K562 (cell line): ENCODE measurements around the gene CLCN2. TPM values are rescaled to one million over a fixed set of nuclear protein-coding genes. Genes with fewer than 3 reads are reported as not detected.

ENCODE experiments used
- ATAC-seq: fragments of 200-7000 bp; cut with Tn5 transposase; 3 replicates; pipeline ENCODE4 v1.9.1; 2020; ENCODE audit warnings: moderate library complexity
- BruUV-seq: library from RNA; stranded (reverse); fragments of 400-500 nt; replicated peaks from 2 replicates; lab custom pipeline; 2021; lab: Mats Ljungman, UMichigan
- CTCF ChIA-PET: fragments of 300-600 bp; formaldehyde crosslinking; extraction: SDS; loops from one replicate; lab custom pipeline; 2021; ENCODE audit warnings: low intra/inter-chr PET ratio; lab: Yijun Ruan, JAX
- POLR2A ChIA-PET: fragments of 300-600, 350-650 bp; sonication (Branson Sonifier 250); formaldehyde crosslinking; extraction: SDS; loops from one replicate; lab custom pipeline; 2021; ENCODE audit warnings: antibody characterized with exemption, inconsistent platforms; lab: Yijun Ruan, JAX
- DNase-seq, 4 experiments: peaks; one replicate each; pipeline versions ENCODE4 v3.0.0 to v3.0.0-alpha.2; 2011 to 2018; ENCODE audit warnings: low spot score in 3 of 4, mixed read lengths in 3 of 4; ENCODE audit errors: extremely low read depth in 1 of 4
- FAIRE-seq: peaks from 2 replicates; lab custom pipeline; 2011; peaks lifted over from hg19 to GRCh38; lab: Jason Lieb, UNC
- H2AFZ ChIP-seq: 2 replicates; pipeline ENCODE4 v1.6.0; 2011; ENCODE audit warnings: low read depth, low read length, control low read depth, inconsistent platforms
- H3K27ac ChIP-seq: fragments of 200-600 bp; 3 replicates; pipeline ENCODE4 v1.8.0; 2011; ENCODE audit warnings: low read depth, mild to moderate bottlenecking, control low read depth, inconsistent platforms, low read length, moderate library complexity, mixed read lengths; ENCODE audit errors: extremely low read depth
- H3K27me3 ChIP-seq, 2 experiments: fragments of 300-600 bp in 1 of 2; 2 replicates in 1 of 2; 3 replicates in 1 of 2; pipeline versions ENCODE4 v1.6.0 to v1.8.0; 2011; ENCODE audit warnings: inconsistent platforms in 2 of 2, low read length in 2 of 2, mild to moderate bottlenecking in 1 of 2, mixed read lengths in 1 of 2, moderate library complexity in 1 of 2; ENCODE audit not compliant: control insufficient read depth in 2 of 2, insufficient read depth in 2 of 2
- H3K36me3 ChIP-seq: fragments of 300-600 bp; 3 replicates; pipeline ENCODE4 v1.8.0; 2011; ENCODE audit warnings: mild to moderate bottlenecking, low read length, inconsistent platforms; ENCODE audit not compliant: control insufficient read depth, insufficient read depth
- H3K4me1 ChIP-seq, 2 experiments: fragments of 200-600 bp in 1 of 2; replicated peaks in 1 of 2; 2 replicates in 1 of 2; 3 replicates in 1 of 2; pipeline versions ENCODE4 v1.5.1 to v1.8.0; 2011; ENCODE audit warnings: inconsistent platforms in 2 of 2, low read length in 2 of 2, mild to moderate bottlenecking in 1 of 2, mixed read lengths in 1 of 2, moderate library complexity in 1 of 2; ENCODE audit not compliant: control insufficient read depth in 2 of 2, insufficient read depth in 2 of 2
- H3K4me2 ChIP-seq: 2 replicates; pipeline ENCODE4 v1.6.1; 2011; ENCODE audit warnings: low read length, control low read depth, inconsistent platforms, mixed read lengths; ENCODE audit not compliant: insufficient read depth
- H3K4me3 ChIP-seq: fragments of 200-600 bp; sonication (generic), shearing (Covaris generic); 2 replicates; pipeline ENCODE4 v1.5.1; 2016; ENCODE audit warnings: control low read depth, inconsistent platforms
- H3K79me2 ChIP-seq: fragments of 200-600 bp; 3 replicates; pipeline ENCODE4 v1.8.0; 2011; ENCODE audit warnings: low read length, inconsistent platforms; ENCODE audit not compliant: control insufficient read depth, insufficient read depth
- H3K9ac ChIP-seq, 2 experiments: 2 replicates each; pipeline versions ENCODE4 v1.6.0 to v1.6.1; 2011; ENCODE audit warnings: low read depth in 2 of 2, low read length in 2 of 2, control low read depth in 1 of 2, inconsistent platforms in 1 of 2, mild to moderate bottlenecking in 1 of 2, mixed read lengths in 1 of 2; ENCODE audit not compliant: insufficient read depth in 1 of 2
- H3K9me1 ChIP-seq: one replicate; pipeline ENCODE4 v1.6.0; 2011; ENCODE audit warnings: inconsistent platforms, mild to moderate bottlenecking, low read length, moderate library complexity; ENCODE audit not compliant: control insufficient read depth, insufficient read depth
- H3K9me3 ChIP-seq: replicated peaks from 2 replicates; pipeline ENCODE4 v1.5.1; 2011; ENCODE audit warnings: low read depth, low read length, inconsistent platforms; ENCODE audit not compliant: control insufficient read depth, insufficient read depth
- H4K20me1 ChIP-seq: replicated peaks from 2 replicates; pipeline ENCODE4 v1.6.1; 2011; ENCODE audit warnings: low read length, inconsistent platforms, mixed read lengths; ENCODE audit not compliant: control insufficient read depth, insufficient read depth
- ADNP ChIP-seq: fragments of 200-800 bp; sonication (Bioruptor generic); IDR thresholded peaks from 2 replicates; pipeline ENCODE4 v1.6.1; 2016; ENCODE audit warnings: missing genetic modification characterization, missing compliant biosample characterization
- BRCA1 ChIP-seq, 2 experiments: fragments of 450-650 bp in 1 of 2; sonication (generic) in 1 of 2; formaldehyde crosslinking in 1 of 2; IDR thresholded peaks; 2 replicates each; pipeline versions ENCODE4 v1.5.0 to v1.6.1; 2017 to 2020; ENCODE audit warnings: mild to moderate bottlenecking in 1 of 2, missing genetic modification reagents in 1 of 2
- BRD4 ChIP-seq: fragments of 200-600 bp; sonication (generic); IDR thresholded peaks from 2 replicates; pipeline ENCODE4 v1.6.1; 2017; ENCODE audit warnings: inconsistent platforms
- CBX2 ChIP-seq: fragments of 200-600 bp; sonication (generic); IDR thresholded peaks from one replicate; pipeline ENCODE4 v1.6.1; 2012; ENCODE audit warnings: mild to moderate bottlenecking, low read length, inconsistent platforms; ENCODE audit not compliant: insufficient read depth, poor library complexity, severe bottlenecking
- E2F3 ChIP-seq: fragments of 250-450 bp; sonication (Bioruptor Pico); IDR thresholded peaks from 2 replicates; pipeline ENCODE4 v1.4.0; 2020; ENCODE audit warnings: mild to moderate bottlenecking
- EWSR1 ChIP-seq: fragments of 450-650 bp; IDR thresholded peaks from 2 replicates; pipeline ENCODE4 v1.6.1; 2018; ENCODE audit warnings: borderline replicate concordance, mild to moderate bottlenecking, low read depth, moderate library complexity; ENCODE audit not compliant: partially characterized antibody
- FOXA3 ChIP-seq, 2 experiments: fragments of 450-650 bp in 1 of 2; sonication (generic) in 1 of 2; formaldehyde crosslinking; IDR thresholded peaks in 1 of 2; conservative IDR thresholded peaks in 1 of 2; 2 replicates each; pipeline versions ENCODE4 v1.4.0 to v1.8.0; 2020 to 2022; ENCODE audit warnings: mild to moderate bottlenecking in 2 of 2, missing genetic modification reagents in 1 of 2
- LARP7 ChIP-seq: fragments of 450-650 bp; IDR thresholded peaks from 2 replicates; pipeline ENCODE4 v1.6.1; 2016
- MED1 ChIP-seq: sonication (generic); formaldehyde crosslinking; IDR thresholded peaks from 2 replicates; pipeline ENCODE4 v1.8.1; 2023; ENCODE audit warnings: missing genetic modification reagents, borderline replicate concordance
- RB1 ChIP-seq: fragments of 450-650 bp; IDR thresholded peaks from 2 replicates; pipeline ENCODE4 v1.6.1; 2017; ENCODE audit warnings: low read depth, mild to moderate bottlenecking
- RBBP5 ChIP-seq: fragments of 200-600 bp; sonication (generic); IDR thresholded peaks from 2 replicates; pipeline ENCODE4 v1.6.1; 2012; ENCODE audit warnings: borderline replicate concordance, mild to moderate bottlenecking, low read length, control low read depth, inconsistent platforms; ENCODE audit not compliant: insufficient read depth, poor library complexity, severe bottlenecking
- RBM14 ChIP-seq: fragments of 200-400 bp; formaldehyde crosslinking; IDR thresholded peaks from 2 replicates; pipeline ENCODE4 v1.6.1; 2018; ENCODE audit warnings: low read depth, mild to moderate bottlenecking, low read length, moderate library complexity, borderline replicate concordance; ENCODE audit not compliant: insufficient read depth
- RBM25 ChIP-seq: fragments of 200-400 bp; formaldehyde crosslinking; IDR thresholded peaks from 2 replicates; pipeline ENCODE4 v1.6.1; 2018; ENCODE audit warnings: low read length, low read depth, moderate library complexity; ENCODE audit not compliant: severe bottlenecking
- XRCC4 ChIP-seq: IDR thresholded peaks from one replicate; pipeline ENCODE4 v1.6.1; 2011; ENCODE audit not compliant: insufficient read depth, insufficient read length; ENCODE audit errors: extremely low read depth
- ZNF224 ChIP-seq: sonication (generic); formaldehyde crosslinking; IDR thresholded peaks from 2 replicates; pipeline ENCODE4 v1.8.0; 2022; ENCODE audit warnings: mild to moderate bottlenecking, missing genetic modification reagents
- ZNF354B ChIP-seq: fragments of 250-450 bp; sonication (Bioruptor Pico); IDR thresholded peaks from 2 replicates; pipeline ENCODE4 v1.4.0; 2020
- ZNF589 ChIP-seq: fragments of 200-800 bp; sonication (Bioruptor generic); IDR thresholded peaks from 2 replicates; pipeline ENCODE4 v1.6.1; 2016; ENCODE audit warnings: low read depth, missing genetic modification characterization, missing compliant biosample characterization
- ZNF644 ChIP-seq: fragments of 200-800 bp; sonication (Bioruptor generic); IDR thresholded peaks from 2 replicates; pipeline ENCODE4 v1.6.1; 2016; ENCODE audit warnings: low read depth, missing genetic modification characterization, missing compliant biosample characterization
- WGBS: fragments of 100-300 bp; shearing (Covaris generic); methylation state at CpG from one replicate; pipeline ENCODE4 v1.1.6; 2016; ENCODE audit warnings: low coverage, mixed read lengths; ENCODE audit not compliant: insufficient coverage; ENCODE audit errors: missing lambda C conversion rate; 5-methylcytosine and 5-hydroxymethylcytosine counted together
- in situ Hi-C: fragments of 300-500 bp; cut with MboI; formaldehyde crosslinking; loops from 4 replicates; pipeline ENCODE4 v1.15.0; 2018; ENCODE audit warnings: inconsistent platforms, mixed read lengths
- intact Hi-C: fragments of 100-400 bp; cut with micrococcal nuclease; formaldehyde crosslinking; loops from 2 replicates; pipeline ENCODE4 v1.14.2; 2022
- polyA plus RNA-seq, 8 experiments: library from polyadenylated mRNA; depleted of rRNA in 4 of 8; stranded (reverse) in 5 of 8; unstranded in 3 of 8; fragments of >200 nt; fragmentation: Nextera tagmentation in 2 of 8; fragmentation: Illumina TruSeq in 1 of 8; extraction: Ambion mirVana in 2 of 8; extraction: Trizol in 1 of 8; gene quantifications; 2 replicates each; pipeline versions ENCODE4 v1.2.1 to v1.2.3, GENCODE V29; 2011 to 2014; ENCODE audit warnings: inconsistent platforms in 1 of 8, missing spikeins in 1 of 8
- total RNA-seq, 7 experiments: library from RNA; depleted of rRNA in 6 of 7; stranded (reverse); fragments of >200 nt in 6 of 7; fragmentation: Illumina TruSeq in 2 of 7; extraction: Trizol in 2 of 7; gene quantifications; 2 replicates each; pipeline versions ENCODE4 v1.2.1 to v1.2.3, GENCODE V29; 2011 to 2021; ENCODE audit warnings: low replicate concordance in 1 of 7
- TF ChIP-seq, protein P1 (sequence below), 2 experiments: fragments of 200-800 bp in 1 of 2; sonication (Bioruptor generic) in 1 of 2; sonication (generic) in 1 of 2; formaldehyde crosslinking in 1 of 2; IDR thresholded peaks in 1 of 2; conservative IDR thresholded peaks in 1 of 2; 2 replicates each; pipeline versions ENCODE4 v1.5.0 to v1.6.1; 2016 to 2020; ENCODE audit warnings: missing compliant biosample characterization in 1 of 2, missing genetic modification characterization in 1 of 2, missing genetic modification reagents in 1 of 2
- TF ChIP-seq, protein P2 (sequence below): fragments of 450-650 bp; formaldehyde crosslinking; IDR thresholded peaks from 2 replicates; pipeline ENCODE4 v1.4.0; 2020; ENCODE audit warnings: mild to moderate bottlenecking, moderate library complexity

Gene CLCN2
- total and polyA plus RNA-seq, 9 of the 15 experiments (the other 6 are each of a cell fraction or from before 2014, with no cell fraction given) = 0.10 to 14.0 (median 6.9) TPM

DNA sequence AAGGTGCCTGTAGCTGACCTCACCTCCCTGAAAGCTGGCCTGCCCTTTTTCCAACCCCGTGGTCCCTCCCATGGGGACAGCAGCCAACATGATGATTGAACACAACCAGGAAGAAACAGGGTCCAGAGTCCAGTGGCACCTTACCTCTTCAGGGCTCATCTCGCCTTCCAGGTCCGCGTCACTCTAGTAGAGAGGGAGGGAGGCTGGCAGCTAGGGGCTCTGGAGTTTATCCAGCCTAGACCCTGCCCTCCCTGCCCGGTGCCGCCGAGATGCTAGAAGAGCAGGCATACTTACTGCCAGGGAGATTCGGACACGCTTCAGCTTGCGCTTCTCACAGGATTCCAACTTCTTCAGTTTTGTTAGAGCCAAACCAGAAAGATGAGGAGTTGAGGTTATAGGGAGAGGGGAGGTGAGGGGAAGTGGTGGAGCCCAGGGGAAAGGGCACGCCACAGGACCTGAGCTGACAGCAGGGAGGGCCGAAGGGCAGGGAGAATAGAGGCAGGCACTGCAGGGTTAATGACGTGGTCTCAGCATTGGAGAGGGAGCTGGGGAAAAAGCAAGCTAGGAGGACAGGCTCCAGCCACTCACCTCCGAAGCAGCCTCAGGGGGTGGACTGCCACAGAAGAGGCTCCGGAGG lies 9.1 kb downstream of the CLCN2 start:
- no peaks in the 10 kb centered on the region for H3K9me1 ChIP-seq
- H3K36me3 ChIP-seq = peaks cover 71% of the 10 kb centered on the region; the same call in 2 of the 3 replicates
- H3K9me3 ChIP-seq = no peaks in the 10 kb centered on the region
- ATAC-seq = no peak
- in situ Hi-C loops (no loop called here), intact Hi-C loops (no loop called here)
- no peak overlapping the region for H3K4me3 ChIP-seq
- no peak for DNase-seq
- FAIRE-seq = no peak
- no peaks in the 10 kb centered on the region for H3K79me2 ChIP-seq
- POLR2A ChIA-PET = interaction anchor here (1.5 kb wide), 2 partner anchors 10 to 19 kb away, joined by 4 to 6 read pairs; no protein-coding TSS in a partner anchor
- H3K9ac ChIP-seq = peak overlapping the region in 1 of 2 experiments; percentile 85; a peak in 2 of 4 replicates
- H2AFZ ChIP-seq = no peak overlapping the region
- H3K27me3 ChIP-seq = no peaks in the 10 kb centered on the region
- peaks cover 40 to 67% of the 10 kb centered on the region in 2 experiments for H3K4me1 ChIP-seq
- TF ChIP-seq BRCA1 (IDR thresholded peaks at IDR 0.05) (no peak), BRCA1 (CRISPR knock-in tag; IDR thresholded peaks at IDR 0.05) (no peak), ZNF589 (no peak), ZNF224 (CRISPR knock-in tag) (no peak), RB1 (no peak), FOXA3 (CRISPR knock-in tag; conservative IDR thresholded peaks at IDR 0.05 in 1 of 2, IDR thresholded peaks at IDR 0.05 in 1 of 2) (no peak), CBX2 (no peak), BRD4 (no peak), MED1 (CRISPR knock-in tag) (no peak), EWSR1 (no peak), XRCC4 (no peak), ZNF644 (tag) (no peak), LARP7 (no peak), ADNP (no peak), RBM25 (no peak), ZNF354B (CRISPR knock-in tag) (no peak), E2F3 (CRISPR knock-in tag) (no peak), RBBP5 (no peak), RBM14 (no peak)
- TF ChIP-seq, protein P1, sequence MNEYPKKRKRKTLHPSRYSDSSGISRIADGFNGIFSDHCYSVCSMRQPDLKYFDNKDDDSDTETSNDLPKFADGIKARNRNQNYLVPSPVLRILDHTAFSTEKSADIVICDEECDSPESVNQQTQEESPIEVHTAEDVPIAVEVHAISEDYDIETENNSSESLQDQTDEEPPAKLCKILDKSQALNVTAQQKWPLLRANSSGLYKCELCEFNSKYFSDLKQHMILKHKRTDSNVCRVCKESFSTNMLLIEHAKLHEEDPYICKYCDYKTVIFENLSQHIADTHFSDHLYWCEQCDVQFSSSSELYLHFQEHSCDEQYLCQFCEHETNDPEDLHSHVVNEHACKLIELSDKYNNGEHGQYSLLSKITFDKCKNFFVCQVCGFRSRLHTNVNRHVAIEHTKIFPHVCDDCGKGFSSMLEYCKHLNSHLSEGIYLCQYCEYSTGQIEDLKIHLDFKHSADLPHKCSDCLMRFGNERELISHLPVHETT (CRISPR knock-in tag; conservative IDR thresholded peaks at IDR 0.05 in 1 of 2, IDR thresholded peaks at IDR 0.05 in 1 of 2) = no peak
- TF ChIP-seq, protein P2, sequence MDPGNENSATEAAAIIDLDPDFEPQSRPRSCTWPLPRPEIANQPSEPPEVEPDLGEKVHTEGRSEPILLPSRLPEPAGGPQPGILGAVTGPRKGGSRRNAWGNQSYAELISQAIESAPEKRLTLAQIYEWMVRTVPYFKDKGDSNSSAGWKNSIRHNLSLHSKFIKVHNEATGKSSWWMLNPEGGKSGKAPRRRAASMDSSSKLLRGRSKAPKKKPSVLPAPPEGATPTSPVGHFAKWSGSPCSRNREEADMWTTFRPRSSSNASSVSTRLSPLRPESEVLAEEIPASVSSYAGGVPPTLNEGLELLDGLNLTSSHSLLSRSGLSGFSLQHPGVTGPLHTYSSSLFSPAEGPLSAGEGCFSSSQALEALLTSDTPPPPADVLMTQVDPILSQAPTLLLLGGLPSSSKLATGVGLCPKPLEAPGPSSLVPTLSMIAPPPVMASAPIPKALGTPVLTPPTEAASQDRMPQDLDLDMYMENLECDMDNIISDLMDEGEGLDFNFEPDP (CRISPR knock-in tag) = no peak
- no peak overlapping the region for H3K4me2 ChIP-seq
- H3K27ac ChIP-seq = no peak overlapping the region
- no TSS peak for BruUV-seq
- no peaks in the 10 kb centered on the region for H4K20me1 ChIP-seq
- WGBS = 84% methylated on average over 14 of the region's 15 CpGs
- CTCF ChIA-PET = no interaction called here
